ENCODE data around the gene NPVF. TPM values are rescaled to one million over a fixed set of nuclear protein-coding genes. Genes with fewer than 3 reads are reported as not detected.

NPVF gene
- polyA plus RNA-seq, 3 donors: not detected

GRCh38 chr7:25208525-25209221, 19.6 kb downstream of the NPVF start:
- intact Hi-C loops (cut with micrococcal nuclease): no loop called here
- no peak overlapping the region for H3K4me2 ChIP-seq (replicated peaks; ENCODE audit: extremely low read depth, low read length, poor library complexity, severe bottlenecking)
- H3K27ac ChIP-seq (ENCODE audit: low read depth in 1 of 2, low read length in 2 of 2): no peak overlapping the region
- no peaks in the 10 kb centered on the region for H3K79me2 ChIP-seq (ENCODE audit: insufficient read depth, low read length)
- no peaks in the 10 kb centered on the region for H4K20me1 ChIP-seq (ENCODE audit: insufficient read depth, low read length)
- H3K9ac ChIP-seq (ENCODE audit: insufficient read depth, low read length, poor library complexity, severe bottlenecking): no peak overlapping the region
- H3K4me3 ChIP-seq (replicated peaks in 1 of 3; ENCODE audit: low read depth in 2 of 3, low read length in 3 of 3): no peak overlapping the region
- Mint-ChIP-seq H3K36me3 (no peaks in the 10 kb centered on the region), H3K4me3 (no peak overlapping the region), H3K27me3 (ENCODE audit: low read depth in 3 of 3) (peaks cover 3 to 8% (median 4%) of the 10 kb centered on the region in 3 donors), H3K4me1 (no peaks in the 10 kb centered on the region), H3K27ac (no peak overlapping the region), H3K9me3 (peaks cover 0 to 8% (median 2%) of the 10 kb centered on the region in 7 donors)
- no peaks in the 10 kb centered on the region for H3K9me3 ChIP-seq (replicated peaks in 1 of 2; ENCODE audit: control insufficient read depth in 1 of 2, insufficient read depth in 1 of 2, low read length in 2 of 2)
- H2AFZ ChIP-seq (ENCODE audit: insufficient read depth, low read depth, low read length, poor library complexity, severe bottlenecking): no peak overlapping the region
- no peak for TF ChIP-seq CTCF (IDR thresholded peaks at IDR 0.05)
- no peaks in the 10 kb centered on the region for H3K36me3 ChIP-seq (replicated peaks in 1 of 2; ENCODE audit: control insufficient read depth in 1 of 2, insufficient read depth in 2 of 2, low read length in 2 of 2)
- WGBS (ENCODE audit: insufficient coverage): no CpG with 5 or more reads among the region's 1 CpG
- H3K4me1 ChIP-seq (ENCODE audit: control insufficient read depth in 1 of 2, insufficient read depth in 2 of 2, low read length in 2 of 2): no peaks in the 10 kb centered on the region
- DNase-seq: no peak
- no peaks in the 10 kb centered on the region for H3K27me3 ChIP-seq (ENCODE audit: control insufficient read depth in 2 of 2, insufficient read depth in 2 of 2, low read length in 2 of 2)

GRCh38 chr7:25207887-25208286, 20.4 kb downstream of the NPVF start:
- no peak for DNase-seq
- WGBS (ENCODE audit: insufficient coverage): 100% methylated on average over 1 of the region's 3 CpGs
- Mint-ChIP-seq H3K4me3 (no peak overlapping the region), H3K4me1 (no peaks in the 10 kb centered on the region), H3K36me3 (no peaks in the 10 kb centered on the region), H3K27ac (no peak overlapping the region), H3K27me3 (ENCODE audit: low read depth in 3 of 3) (peaks cover 3 to 8% (median 4%) of the 10 kb centered on the region in 3 donors), H3K9me3 (peaks cover 0 to 8% (median 2%) of the 10 kb centered on the region in 7 donors)
- H2AFZ ChIP-seq (ENCODE audit: insufficient read depth, low read depth, low read length, poor library complexity, severe bottlenecking): no peak overlapping the region
- H4K20me1 ChIP-seq (ENCODE audit: insufficient read depth, low read length): no peaks in the 10 kb centered on the region
- H3K4me1 ChIP-seq (ENCODE audit: control insufficient read depth in 1 of 2, insufficient read depth in 2 of 2, low read length in 2 of 2): no peaks in the 10 kb centered on the region
- no peaks in the 10 kb centered on the region for H3K9me3 ChIP-seq (replicated peaks in 1 of 2; ENCODE audit: control insufficient read depth in 1 of 2, insufficient read depth in 1 of 2, low read length in 2 of 2)
- H3K79me2 ChIP-seq (ENCODE audit: insufficient read depth, low read length): no peaks in the 10 kb centered on the region
- H3K27ac ChIP-seq (ENCODE audit: low read depth in 1 of 2, low read length in 2 of 2): no peak overlapping the region
- no peak for TF ChIP-seq CTCF (IDR thresholded peaks at IDR 0.05)
- no peaks in the 10 kb centered on the region for H3K36me3 ChIP-seq (replicated peaks in 1 of 2; ENCODE audit: control insufficient read depth in 1 of 2, insufficient read depth in 2 of 2, low read length in 2 of 2)
- H3K9ac ChIP-seq (ENCODE audit: insufficient read depth, low read length, poor library complexity, severe bottlenecking): no peak overlapping the region
- H3K4me2 ChIP-seq (replicated peaks; ENCODE audit: extremely low read depth, low read length, poor library complexity, severe bottlenecking): no peak overlapping the region
- no peak overlapping the region for H3K4me3 ChIP-seq (replicated peaks in 1 of 3; ENCODE audit: low read depth in 2 of 3, low read length in 3 of 3)
- H3K27me3 ChIP-seq (ENCODE audit: control insufficient read depth in 2 of 2, insufficient read depth in 2 of 2, low read length in 2 of 2): no peaks in the 10 kb centered on the region
- intact Hi-C loops (cut with micrococcal nuclease): no loop called here

Measured in CD14-positive monocyte (primary cell).